C1 segment of cervical spinal cord (tissue), 14 donors: ENCODE data around the gene TMED1.

ENCODE experiments used
- DNase-seq, 14 donors: peaks; one replicate each; lab custom pipeline; 2025; lab: John Stamatoyannopoulos, UW

TMED1 gene

DNA sequence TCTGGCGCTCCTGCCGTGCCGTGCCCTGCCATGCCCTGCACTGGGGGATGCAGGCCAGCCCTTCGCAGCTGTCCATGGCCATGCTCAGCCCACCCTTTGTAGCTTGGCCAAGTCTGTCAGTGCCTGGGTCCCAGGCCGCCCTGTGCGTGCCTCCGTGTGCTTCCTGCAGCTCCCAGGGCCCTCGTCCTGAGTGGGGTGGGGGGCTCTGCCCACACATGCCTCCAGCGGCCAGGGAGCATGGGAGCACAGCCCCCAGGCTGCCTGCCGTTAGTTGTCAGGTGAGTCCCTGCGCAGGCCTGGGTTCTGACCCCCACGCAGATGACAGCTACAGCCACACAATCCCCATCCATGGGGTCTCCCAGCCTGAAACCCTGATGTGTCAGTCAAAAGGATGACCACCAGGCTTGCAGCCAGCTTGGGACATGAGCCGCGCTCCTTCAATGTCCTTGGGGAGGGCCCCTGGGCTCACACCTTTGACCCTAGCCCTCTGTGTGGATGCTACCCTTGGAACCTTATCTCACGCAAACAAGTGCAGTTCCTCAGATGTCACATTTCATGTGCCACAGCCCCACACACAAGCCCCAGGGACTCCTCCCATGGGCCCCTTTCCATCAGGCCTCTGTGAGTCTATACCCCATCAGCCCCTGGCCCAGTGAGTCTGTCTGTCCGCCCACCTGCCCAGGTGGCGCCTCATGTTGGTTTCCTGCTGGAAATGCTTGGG is 24.5 kb downstream of the TMED1 start:
- no peak for DNase-seq

DNA sequence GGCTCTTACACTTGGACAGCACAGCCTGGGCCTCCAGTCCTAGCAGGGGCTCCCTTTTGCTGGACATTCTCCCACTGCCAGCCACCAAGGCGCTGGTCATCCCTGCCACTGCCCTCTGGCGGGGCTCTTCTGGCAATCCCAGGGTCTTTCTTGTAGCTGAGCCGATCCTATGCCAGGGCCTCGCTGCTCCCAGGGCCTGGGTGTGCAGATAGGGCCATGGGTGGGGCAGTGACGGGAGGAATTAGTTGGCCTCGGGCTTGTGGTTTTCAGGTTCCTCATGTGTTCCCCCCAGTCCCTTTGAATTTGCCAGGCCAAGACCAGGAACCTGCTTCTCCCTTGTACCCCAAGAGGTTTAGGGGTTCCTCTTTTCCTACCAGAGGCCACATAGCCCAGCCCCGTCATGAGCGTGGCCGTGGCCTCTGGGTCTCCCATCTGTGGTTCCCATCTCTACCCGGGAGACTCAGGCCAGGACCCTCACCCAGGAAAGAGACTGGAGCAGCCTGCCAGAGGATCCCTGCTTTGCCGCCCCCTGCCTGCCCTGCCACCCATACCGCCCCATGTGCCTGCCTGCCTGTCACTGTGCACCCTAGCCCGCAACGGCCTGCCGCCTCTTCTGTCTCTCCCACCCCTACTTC is 26.2 kb downstream of the TMED1 start:
- no peak for DNase-seq

DNA sequence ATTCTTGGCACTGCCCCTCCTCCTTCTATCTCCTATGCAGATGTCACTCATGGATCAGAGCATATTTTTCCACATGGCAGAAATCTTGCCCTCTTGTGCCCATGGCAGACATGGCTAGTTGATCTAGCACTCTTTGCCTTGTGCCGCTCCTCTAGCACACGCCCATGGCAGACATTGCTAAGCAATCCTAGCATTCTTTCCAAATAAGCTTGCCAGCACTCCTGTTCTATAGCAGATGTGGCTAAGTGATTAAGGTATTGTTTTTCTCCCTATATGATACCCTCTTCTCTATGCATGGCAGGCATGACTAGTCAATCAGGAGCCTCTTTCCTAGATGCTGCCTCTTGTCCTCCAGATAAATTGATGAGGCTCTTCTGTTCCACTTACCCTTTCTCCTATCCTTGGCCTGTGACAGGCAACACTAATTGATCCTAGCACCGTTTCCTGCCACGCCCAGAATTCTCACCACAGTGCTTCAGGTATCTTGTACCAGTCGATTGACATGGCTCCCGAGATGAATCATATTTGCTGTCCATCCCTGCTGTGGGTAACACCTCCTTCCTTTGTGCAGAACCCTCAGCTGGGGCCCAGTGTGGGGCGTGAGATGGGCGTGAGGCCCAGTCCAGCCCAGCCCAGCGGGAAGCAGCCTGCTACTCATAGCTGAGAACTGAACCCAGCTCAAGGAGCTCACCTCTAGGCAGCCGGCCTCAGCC is 26.9 kb downstream of the TMED1 start:
- DNase-seq, result peak in 1 of 14 donors; percentile 6

DNA sequence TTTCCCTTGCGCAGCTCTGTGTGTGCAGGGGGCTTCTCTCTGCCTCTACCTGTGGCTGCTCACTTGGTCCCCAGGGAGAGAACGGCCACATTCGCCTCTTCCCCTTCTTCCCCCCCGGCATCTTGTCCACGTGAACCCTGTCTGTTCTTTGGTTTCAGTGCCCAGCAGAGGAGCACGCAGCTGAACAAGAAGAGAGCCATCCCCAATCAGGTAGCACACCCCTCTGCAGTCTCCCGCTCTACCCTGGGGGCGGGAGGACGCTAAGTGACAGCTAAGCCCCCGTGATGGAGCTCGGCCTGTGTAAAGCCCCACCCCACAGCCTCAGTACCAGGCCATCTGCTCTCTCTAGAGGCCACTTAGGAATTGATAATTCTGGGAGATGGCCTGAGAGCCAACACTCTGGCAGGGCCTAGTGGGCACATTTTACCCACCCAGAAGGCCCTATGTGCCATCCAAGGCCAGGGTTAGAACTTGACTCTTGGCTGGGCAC is 30.2 kb downstream of the TMED1 start:
- DNase-seq, result peak in 5 of 14 donors; percentile 2 to 48 (median 17)

DNA sequence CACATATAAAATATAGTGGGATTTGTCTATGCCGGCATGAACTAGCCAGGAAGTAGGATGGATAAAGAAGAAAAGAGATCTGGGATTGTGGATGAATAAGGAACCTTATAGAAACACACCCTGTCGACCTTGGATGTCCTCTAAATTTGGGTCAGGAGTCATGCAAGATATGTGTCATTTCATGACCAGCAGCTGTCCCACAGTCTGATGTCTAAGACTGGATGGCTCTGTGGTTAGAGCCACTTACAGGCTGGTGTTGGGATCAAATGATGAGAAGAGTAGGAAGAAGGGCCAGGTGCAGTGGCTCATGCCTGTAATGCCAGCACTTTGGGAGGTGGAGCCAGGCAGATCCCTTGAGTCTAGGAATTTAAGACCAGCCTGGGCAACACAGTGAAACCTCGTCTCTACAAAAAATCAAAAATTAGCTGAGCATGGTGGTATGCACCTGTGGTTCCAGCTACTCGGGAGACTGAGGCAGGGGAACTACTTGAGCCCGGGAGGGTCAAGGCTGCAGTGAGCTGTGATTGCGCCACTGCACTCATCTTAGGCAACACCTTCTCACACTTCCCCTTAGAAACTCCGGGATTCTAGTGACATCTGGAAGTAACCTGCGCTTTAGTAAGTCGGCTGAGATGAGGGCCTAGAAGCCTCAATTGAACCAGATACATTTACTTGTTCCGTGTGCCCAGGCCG is 30.8 kb downstream of the TMED1 start:
- DNase-seq, result no peak

DNA sequence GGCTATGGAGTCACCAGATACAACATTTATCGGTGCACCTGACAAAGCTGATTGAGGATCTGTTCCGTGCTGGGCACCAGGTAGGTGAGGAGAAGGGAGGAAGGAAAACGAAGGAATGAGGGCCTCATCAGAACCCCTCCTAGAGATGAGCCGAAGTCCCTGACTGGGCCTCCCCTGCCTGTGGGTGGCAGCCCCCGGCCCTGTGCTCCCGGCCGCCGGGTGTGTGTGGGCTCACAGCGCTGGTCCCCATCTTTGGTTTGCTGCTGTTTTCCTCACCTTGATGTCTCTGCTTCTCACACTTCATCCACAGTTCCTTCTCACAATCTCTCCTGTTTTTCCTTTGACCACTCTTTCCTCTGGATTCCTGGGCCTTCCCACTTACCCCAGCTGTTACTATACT is 32.8 kb downstream of the TMED1 start:
- DNase-seq, result no peak

DNA sequence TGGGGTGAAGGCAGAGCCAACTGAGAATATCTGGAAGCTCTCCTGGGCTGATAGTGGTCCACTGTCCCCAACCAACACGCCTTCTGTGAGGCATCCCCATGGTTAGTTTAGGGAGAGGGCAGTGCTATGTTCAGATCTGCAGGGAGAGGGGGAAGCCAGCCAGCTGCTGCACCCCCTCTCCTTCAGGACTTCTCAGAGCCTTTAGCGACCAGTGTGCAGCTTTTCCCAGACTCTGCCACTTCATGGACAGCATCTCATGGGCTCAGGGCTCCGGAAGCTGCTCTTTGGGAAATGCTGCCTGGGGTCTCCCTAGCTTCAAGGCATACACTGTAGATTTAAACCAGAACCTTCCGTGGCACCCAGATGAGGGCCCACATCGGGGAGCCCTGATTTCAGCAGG is 33.5 kb downstream of the TMED1 start:
- DNase-seq, result no peak

DNA sequence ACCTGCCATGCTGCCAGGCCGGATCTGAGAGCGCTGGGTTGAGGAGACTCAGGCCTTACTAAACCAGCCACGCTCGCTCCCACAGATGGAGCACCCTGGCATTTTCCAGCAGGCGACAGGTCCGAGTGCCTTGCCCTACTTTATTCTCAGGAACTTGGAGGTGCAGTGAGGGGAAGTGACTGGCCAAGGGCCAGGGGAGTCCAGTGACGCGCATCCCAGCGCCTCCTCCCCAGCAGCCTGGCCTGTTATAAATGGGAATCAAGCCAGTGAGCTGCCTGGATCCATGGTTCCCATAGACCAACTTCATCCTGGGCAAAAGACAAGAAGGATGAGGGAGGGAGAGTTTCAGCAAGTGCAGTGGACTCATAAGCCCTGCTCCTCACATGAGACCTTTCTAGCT is 35.5 kb downstream of the TMED1 start:
- peak in 8 of 14 donors; percentile 7 to 75 (median 14) for DNase-seq

DNA sequence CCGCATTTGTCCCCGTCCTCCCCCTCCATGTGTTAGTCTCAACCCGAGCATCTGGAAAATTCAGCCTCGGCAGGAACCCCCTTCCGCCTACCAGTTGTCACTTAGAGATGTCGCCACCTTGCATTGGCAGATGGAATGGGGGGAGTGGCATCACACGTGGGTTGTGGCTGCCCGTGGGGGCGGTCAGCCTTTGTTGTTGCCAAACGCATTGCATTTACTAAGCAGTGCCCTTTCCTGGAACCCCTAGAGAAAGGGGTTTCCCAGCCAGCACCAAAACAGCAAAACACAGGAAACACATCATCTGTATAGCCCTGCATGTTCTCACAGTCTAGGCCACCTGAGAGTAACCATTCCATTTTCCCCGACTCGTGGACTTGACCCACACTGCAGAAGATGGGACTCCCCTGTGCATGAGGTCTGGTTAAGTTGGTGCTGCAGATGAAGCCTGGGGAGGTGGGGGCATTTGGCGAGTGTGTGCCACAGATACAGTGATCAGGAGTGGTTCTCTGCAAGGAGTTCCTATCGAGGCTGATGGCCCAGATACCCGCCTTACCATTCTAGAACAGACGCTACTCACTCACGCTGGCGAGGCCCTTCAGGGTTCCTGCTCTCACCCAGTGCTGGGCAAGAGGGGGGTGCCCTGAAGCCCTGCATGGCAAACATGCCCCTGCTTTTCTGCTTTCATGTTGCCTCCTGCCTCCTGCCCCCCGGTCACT is 38.3 kb downstream of the TMED1 start:
- DNase-seq, result peak in 2 of 14 donors; percentile 42 to 57

DNA sequence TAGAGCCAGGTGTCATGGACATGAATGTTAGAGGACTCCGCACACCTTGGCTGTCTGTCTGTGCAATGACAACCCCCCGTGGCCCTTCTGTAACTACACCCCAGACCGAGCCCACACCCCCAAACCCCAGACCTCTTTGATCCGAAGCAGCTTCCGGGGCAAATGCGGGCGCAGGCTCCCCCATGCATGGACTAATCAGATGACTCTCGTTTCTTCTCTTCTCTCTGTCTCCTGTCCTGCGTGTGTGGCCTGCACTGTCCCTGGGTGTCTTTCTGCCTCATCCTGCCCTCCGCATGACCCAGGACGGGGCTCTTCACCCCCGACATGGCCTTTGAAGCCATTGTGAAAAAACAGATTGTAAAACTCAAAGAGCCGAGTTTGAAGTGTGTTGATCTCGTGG is 38.9 kb downstream of the TMED1 start:
- no peak for DNase-seq

DNA sequence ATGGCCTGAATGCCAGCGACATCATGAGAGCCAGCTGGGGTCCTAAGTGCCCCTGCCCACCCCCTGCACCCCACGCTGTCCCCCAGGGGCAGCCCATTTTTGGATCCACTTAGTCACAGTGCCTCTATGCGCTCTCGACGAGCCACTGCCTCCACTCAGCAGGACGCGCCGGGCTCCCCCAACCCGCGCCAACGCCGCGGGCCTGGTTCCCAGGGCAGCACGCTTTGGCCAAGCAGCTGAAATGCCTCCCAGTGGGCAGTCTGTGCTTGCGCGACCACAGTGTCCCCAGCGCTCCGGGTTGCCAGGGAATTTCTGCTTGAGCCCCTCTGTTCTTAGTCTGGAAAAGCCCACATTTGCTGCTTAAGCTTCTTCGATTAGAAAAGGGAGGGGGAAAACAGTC is 39.4 kb downstream of the TMED1 start:
- peak in 8 of 14 donors; percentile 6 to 61 (median 16) for DNase-seq

DNA sequence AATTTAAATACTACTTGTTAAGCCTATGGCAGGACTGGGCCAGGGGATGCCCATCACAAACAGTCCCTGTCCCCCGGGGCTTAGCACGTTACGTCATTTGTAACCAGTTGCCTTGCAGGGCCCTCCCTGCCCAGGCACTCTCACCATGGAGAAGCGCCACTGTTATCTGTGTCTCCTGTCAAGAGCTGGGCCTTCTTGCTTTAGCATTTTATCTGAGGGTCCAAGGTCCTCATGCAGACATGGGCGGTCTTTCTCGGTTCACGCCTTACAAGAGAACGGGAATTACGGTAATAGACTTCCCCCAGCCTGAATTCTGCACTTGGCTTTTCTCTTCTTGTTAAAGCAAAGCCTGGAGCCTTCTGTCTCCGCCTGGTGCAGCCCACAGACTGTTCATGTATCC is 46.1 kb downstream of the TMED1 start:
- no peak for DNase-seq

DNA sequence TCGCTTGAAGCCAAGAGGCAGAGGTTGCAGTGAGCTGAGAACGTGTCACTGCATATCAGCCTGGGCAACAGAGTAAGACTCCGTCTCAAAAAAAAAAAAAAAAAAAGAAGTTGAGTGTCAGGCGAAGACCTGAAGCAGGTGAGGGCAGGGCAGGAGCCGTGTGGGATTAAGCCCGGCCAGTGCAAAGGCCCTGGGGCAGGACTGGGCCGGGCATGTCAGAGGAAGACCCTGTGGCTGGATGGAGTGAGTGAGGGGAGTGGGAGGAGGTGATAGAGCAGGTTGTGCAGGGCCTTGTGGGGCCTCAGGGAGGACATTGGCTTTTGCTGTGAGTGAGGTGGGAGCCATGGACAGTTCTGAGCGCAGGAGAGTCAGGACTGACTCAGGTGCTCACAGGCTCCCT is 47.9 kb downstream of the TMED1 start:
- DNase-seq, result no peak

DNA sequence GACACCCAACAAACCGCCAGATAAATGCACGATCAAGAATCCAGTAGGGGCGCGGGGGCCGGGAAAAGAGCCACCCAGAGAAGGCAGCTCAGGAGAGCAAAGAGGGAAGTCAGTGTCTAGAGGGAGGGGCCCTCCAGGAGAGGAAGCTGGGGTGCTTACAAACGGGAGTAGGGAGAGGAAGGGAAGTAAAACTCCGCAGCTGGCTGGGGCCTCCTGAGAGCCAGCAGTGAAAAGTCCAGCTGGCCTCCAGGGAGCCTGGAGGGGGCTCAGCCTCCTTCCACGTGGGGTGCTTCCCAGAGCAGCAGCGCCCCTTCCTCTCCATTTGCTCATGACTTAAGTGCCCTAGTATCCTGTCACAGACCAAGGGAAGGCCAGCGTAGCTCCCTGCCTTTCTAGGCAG is 51.8 kb downstream of the TMED1 start:
- peak in 6 of 14 donors; percentile 10 to 35 (median 18) for DNase-seq

DNA sequence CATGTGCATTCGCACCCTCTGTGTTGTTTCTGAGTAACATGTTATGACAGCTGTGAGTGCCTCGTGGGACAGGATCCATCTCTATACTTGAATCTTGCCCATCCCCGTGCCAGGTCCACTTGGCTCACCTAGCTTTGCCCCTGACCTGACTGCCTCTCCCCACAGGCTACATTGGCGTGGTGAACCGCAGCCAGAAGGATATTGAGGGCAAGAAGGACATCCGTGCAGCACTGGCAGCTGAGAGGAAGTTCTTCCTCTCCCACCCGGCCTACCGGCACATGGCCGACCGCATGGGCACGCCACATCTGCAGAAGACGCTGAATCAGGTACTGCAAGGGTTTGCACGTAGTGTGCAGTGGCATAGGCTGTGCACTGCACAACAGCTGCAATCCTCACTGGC is 53.2 kb downstream of the TMED1 start:
- no peak for DNase-seq
